Measurements from ENCODE around the gene ZP3. TPM values are rescaled to one million over a fixed set of nuclear protein-coding genes. Genes with fewer than 3 reads are reported as not detected.

Gene ZP3
- total RNA-seq = 0.43 and 1.8 TPM in 2 replicates

GRCh38 chr7:76424413-76425111 lies at the start of gene ZP3:
TSS of gene ZP3 (plus strand) at chr7:76424950. CDS start at chr7:76424965, 15 bp downstream.

DNA sequence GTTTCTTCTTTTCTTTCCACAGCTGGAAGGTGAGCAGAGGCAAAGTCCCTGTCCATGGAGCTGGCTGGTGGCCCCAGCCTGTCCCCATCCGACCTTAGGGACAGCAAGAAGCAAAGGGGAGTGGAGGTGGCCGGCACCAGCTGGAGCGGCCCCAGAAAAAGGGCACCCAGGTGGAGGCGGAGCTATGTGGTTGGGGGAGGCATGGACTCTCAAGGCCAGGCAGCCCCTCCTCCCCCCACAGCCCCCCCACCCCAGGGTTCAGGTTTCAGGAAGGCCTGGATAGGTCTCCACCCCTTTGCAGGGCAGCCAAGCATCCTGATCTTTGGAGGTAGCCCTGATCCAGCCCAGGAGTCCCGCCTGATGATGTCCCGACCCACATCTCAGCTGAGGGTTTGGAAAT lies 15.2 kb upstream of the ZP3 start, which contains the start of gene SSC4D:
SSC4D (minus strand) TSS at position 161 of the 400 bp plus-strand sequence. CDS start 5,258 bp downstream, outside the sequence.

GRCh38 chr7:76461464-76462101 lies 36.8 kb downstream of the ZP3 start, which contains the start of gene DTX2:
TSS of gene DTX2 (plus strand) at chr7:76461709. CDS start at chr7:76480510, 18,801 bp downstream.

Other genes starting within 250 kb of the ZP3 start
- 0.57 and 0.66 TPM in 2 replicates for gene SRRM3, start 223.1 kb upstream of the ZP3 start, total RNA-seq
- gene HSPB1, start 122.3 kb upstream of the ZP3 start, total RNA-seq = 122 and 139 TPM in 2 replicates
- gene YWHAG, start 66.0 kb upstream of the ZP3 start, total RNA-seq = 137 and 166 TPM in 2 replicates
- 0.57 and 0.66 TPM in 2 replicates for gene SSC4D, start 15.3 kb upstream of the ZP3 start, total RNA-seq
- gene DTX2, start 36.8 kb downstream of the ZP3 start, total RNA-seq = 9.8 and 11.3 TPM in 2 replicates
- gene UPK3B, start 85.6 kb downstream of the ZP3 start, total RNA-seq = not detected in 2 replicates
- not detected in 2 replicates for gene SPDYE16, start 118.3 kb downstream of the ZP3 start, total RNA-seq
- gene POMZP3, start 202.3 kb downstream of the ZP3 start, total RNA-seq = 6.6 and 11.3 TPM in 2 replicates

Measured in placental pericyte (primary cell).